Bronchial epithelial cell (primary cell): ENCODE measurements around the gene AFTPH. TPM values are rescaled to one million over a fixed set of nuclear protein-coding genes. Genes with fewer than 3 reads are reported as not detected.

ENCODE experiments used
- DNase-seq: peaks from one replicate; pipeline ENCODE4 v3.0.0-alpha.2; 2010; ENCODE audit warnings: low read depth
- FAIRE-seq: peaks from 2 replicates; lab custom pipeline; 2011; peaks lifted over from hg19 to GRCh38; lab: Jason Lieb, UNC
- H3K27me3 ChIP-seq: 2 replicates; pipeline ENCODE4 v1.5.1; 2011; ENCODE audit warnings: low read length; ENCODE audit not compliant: control insufficient read depth, insufficient read depth
- H3K36me3 ChIP-seq: 2 replicates; pipeline ENCODE4 v1.5.1; 2011; ENCODE audit warnings: low read length; ENCODE audit not compliant: control insufficient read depth, insufficient read depth
- H3K4me3 ChIP-seq: 2 replicates; pipeline ENCODE4 v1.5.1; 2011; ENCODE audit warnings: mild to moderate bottlenecking, low read depth, low read length, control low read depth
- CTCF ChIP-seq: IDR thresholded peaks from 2 replicates; pipeline ENCODE4 v1.5.1; 2011; ENCODE audit warnings: mild to moderate bottlenecking, moderate library complexity, low read length, control low read depth, inconsistent platforms; ENCODE audit not compliant: insufficient read depth, severe bottlenecking
- total RNA-seq: library from RNA; depleted of rRNA; stranded (reverse); fragments of >200 nt; gene quantifications from 2 replicates; pipeline ENCODE4 v1.2.1, GENCODE V29; 2014

Gene AFTPH
- total RNA-seq, 1 donor from 2014 or later: 56.3 TPM

GRCh38 chr2:64516651-64517510 lies 7.2 kb upstream of the AFTPH start:
- DNase-seq: peak; percentile 23
- peaks cover 2% of the 10 kb centered on the region for H3K27me3 ChIP-seq
- H3K4me3 ChIP-seq: no peak overlapping the region
- TF ChIP-seq CTCF: no peak
- H3K36me3 ChIP-seq: no peaks in the 10 kb centered on the region
- no peak for FAIRE-seq

- Histone ChIP-seq H3K4me3 (no peak overlapping the region), H3K36me3 (no peaks in the 10 kb centered on the region), H3K27me3 (peaks cover 2% of the 10 kb centered on the region)
- no peak for FAIRE-seq
- DNase-seq: no peak
- TF ChIP-seq CTCF: no peak
Observed at GRCh38 chr2:64517511-64517884, 6.6 kb upstream of the AFTPH start.

- Histone ChIP-seq H3K4me3 (peak overlapping the region; percentile 90), H3K27me3 (no peaks in the 10 kb centered on the region), H3K36me3 (no peaks in the 10 kb centered on the region)
- FAIRE-seq: no peak
- peak; percentile 67 for TF ChIP-seq CTCF
- DNase-seq: peak; percentile 83
Observed at GRCh38 chr2:64522843-64523428, 1.2 kb upstream of the AFTPH start.

DNA sequence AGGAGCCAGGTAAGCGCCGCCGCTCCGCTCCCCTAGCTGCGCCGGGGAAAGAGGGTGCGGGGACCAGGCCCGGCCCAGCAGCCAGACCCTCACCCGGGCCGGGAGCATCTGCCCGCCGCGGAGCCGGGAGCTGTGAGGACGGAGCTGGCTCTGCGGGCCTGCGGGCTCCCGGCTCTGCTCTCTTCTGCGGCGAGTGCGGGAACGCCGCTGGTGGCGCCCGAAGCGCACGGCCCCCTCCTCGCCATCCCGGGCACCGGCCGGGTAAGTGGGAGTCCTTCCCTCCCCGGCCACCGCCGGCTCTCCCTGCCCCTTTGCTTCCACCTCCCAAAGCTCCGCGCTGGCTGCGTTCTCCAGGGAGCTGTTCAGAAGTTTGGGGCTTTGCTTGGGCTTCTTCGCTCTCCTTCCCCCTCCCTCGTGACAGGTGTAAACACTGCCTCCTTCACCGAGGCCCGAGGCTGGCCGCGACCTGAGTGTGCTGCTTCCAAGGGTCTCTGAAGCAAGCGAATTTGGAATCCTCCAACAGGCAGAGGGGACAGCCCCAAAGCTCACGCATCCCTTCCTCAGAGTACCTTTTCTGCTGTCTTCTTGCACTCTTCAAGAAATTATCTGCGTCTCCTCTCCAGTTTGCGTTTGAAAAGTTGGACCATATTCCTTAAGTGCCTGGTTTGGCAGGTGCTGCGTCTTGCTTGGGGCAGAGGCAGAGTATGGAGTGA lies 632 bp downstream of the AFTPH start:
- FAIRE-seq (no peak), DNase-seq (peak; percentile 13)
- Histone ChIP-seq H3K36me3 (no peaks in the 10 kb centered on the region), H3K4me3 (peak overlapping the region; percentile 90), H3K27me3 (no peaks in the 10 kb centered on the region)
- TF ChIP-seq CTCF: no peak

- no peak for TF ChIP-seq CTCF
- H3K4me3 ChIP-seq: peak overlapping the region; percentile 90
- FAIRE-seq (no peak), DNase-seq (peak; percentile 56)
- H3K36me3 ChIP-seq: no peaks in the 10 kb centered on the region
- H3K27me3 ChIP-seq: no peaks in the 10 kb centered on the region
Observed at GRCh38 chr2:64525317-64525613, 1.1 kb downstream of the AFTPH start.
